ENCODE measurements around the gene PNKP.

Gene PNKP

DNA sequence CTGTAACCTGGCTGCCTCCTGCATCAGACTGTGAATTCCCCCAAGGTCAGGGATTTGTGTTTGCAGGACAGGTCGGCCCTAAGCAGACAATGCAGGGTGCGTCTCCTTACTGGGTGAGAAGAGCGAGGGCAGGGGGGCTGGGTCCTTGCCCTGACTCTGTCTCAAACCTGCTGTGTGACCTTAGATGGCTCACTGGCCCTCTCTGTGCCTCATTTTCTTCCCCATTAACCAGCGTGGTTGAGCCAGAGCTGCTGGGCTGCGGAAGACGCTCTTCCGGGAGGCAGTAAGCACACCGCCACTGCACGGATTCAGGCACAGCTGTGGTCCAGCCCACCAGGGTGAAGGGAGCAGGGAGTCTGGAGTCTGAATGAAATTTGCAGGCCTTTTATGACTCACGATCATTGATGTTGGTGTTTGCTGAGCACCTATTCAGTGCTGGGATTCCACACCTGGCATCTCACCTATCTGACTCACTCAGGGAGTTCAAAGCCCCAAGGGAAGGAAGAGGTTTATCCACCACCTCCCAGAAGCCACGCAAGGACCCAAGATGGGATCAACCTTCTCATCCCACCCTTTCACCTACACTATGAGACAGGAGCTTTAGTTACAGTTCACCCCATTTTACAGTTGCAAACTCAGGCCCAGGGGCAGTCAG, 7.3 kb upstream of the PNKP start:
- DNase-seq: no peak

DNA sequence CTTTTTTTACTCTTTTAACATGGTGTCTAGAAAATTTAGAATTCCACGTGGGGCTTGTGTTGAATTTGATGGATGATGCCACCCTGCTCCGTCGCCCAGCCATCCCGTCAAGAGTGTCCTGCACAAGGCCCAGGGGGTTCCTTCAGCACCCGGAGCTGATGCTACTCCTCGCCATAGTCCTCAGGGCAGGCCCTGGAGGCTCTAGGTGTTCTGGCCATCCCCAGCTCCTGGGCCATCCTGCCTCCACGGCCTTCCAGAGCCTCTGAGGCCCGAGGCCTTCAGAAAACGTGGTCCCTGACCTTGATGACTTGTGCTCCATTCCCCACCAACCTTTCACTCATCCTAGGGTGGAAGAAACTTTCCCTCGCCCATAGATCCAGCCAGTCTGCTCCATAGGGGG, 6.5 kb upstream of the PNKP start:
- no peak for DNase-seq

- no peak for DNase-seq
Measured at GRCh38 chr19:49873129-49873521, 5.7 kb upstream of the PNKP start.

DNA sequence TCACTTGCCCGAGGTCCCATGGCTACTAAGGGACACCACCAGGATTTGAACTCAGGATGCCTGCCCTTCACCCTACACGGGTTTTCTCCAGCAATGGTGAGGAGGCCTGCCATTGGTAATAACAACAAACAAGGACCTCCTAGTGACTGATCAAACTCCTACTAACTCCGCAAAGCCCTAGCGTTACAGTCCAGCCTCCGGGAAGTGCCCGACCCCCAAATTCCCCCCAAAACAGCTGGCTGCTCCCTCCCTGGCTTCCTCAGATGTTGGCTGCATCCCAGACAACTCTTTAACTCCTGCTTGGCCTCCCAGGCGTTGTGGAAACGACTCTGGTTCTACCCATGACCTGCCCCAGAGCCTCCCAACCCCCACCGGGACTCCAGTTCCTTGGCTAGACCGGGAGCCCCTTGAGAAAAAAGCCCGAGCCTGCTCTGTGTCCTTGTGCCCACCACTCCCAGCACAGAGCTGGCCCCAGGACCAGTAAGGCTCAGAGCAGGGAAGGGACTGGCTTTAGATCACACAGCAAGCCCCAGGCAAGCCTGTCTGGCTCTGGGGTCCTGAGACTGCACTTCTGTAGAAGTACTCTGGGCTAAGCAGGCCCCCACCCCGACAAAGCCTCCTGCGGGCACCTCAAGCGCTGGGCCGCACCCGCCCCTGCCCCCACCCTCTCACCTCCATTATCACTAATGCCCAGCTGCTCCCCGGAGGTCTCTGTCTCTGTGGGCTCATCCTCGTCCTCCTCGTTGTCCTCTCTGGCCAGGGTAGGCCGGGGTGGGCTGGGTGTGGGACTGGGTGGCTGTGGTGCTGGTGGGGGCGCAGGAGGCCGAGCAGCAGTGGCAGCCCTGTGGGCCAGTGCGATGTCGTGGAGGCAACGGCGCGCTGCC, 5.1 kb upstream of the PNKP start:
- no peak for DNase-seq

DNA sequence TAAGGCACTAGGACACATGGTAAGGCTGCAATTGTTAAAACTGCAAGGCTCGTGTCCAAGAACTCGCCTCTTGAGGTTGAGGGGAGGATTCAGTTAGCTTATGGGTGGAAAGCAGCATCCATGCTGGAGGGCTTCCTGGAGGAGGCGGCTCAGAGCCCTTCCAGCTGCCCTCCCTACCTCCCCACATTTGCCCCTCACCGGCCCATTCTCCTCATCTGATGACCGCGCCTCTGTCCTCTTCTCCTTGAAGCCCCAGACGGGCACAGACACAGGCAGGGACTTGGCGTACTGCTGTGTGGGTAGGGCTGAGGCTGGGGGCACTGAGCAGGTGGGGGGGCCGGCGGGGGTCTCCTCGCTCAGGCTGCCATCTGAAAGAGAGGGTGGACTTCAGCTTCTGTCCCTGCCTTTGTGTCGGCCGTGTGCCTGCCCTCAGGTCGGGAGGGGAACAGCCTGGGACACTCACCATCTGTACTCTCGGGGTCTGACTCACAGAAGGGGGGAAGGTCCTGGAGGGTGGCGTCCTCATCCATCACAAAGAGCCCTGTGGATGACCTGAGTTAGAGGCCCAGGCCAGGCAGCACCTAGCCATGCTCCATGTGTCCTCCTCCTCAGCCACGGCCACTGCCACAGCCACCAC, 4.1 kb upstream of the PNKP start:
- DNase-seq: no peak

GRCh38 chr19:49870309-49870901, 3.0 kb upstream of the PNKP start:
- no peak for DNase-seq

DNA sequence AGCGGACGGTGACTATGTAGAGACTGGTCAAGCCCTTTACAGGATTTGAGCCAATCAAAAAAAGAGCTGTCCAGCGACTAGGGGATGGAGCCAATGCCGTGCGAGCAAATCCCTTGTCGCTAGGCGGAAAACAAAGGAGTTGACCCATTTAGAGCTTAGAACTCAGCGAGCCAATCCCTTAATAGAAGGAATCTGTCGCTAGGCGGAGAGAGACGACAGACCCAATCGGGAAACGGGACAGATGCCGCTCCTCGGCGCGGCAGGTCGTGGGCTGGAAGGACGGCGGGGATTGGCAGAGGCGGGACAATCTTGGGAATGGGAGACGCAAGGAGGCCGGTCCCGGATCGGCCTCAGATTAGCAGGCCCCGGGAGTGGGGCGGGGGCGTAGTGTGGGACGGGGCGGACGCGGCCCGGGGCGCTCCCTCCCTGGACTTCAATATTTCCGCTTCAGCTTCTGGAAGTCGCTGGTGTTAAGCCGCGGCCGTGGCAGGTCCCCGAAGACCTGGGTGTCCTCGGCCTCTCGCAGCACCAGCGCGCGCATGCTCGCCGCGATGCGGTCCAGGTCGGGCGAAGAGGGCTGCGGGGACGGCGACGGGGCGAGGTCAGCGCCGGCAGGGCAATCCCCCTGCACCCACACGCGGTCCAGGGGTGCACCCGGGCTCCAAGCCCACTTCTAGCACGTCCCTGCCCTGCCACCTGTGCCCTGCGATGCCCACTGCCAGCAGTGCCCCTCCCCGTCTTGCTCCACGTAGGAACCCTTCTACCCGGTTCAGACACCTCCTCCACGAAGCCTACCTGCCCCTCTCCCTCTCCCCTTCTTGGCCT, 2.3 kb upstream of the PNKP start:
- peak; percentile 86 for DNase-seq

DNA sequence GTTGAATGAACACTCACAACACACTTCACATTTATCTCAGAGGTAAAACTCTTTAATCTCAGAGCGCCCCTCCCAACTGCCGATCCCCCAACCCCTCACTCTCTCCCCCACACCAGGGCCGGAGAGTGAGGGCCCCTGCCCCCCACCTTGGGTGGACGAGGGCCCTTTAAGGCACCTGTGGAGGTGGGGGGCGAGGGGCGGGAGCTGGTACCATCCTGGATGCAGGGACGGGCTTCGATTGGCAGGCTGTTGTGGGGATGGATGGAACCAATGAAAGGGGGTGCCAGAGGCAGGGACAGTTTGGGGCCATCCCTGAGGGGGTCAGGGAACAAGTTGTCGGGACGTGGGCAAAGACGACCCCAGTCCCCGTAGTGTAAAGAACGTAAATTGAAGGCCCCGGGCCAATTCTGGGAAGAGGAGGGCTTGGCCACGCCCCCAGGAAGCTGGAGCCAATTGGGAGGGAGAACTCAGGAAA, 1.7 kb upstream of the PNKP start:
- no peak for DNase-seq

DNA sequence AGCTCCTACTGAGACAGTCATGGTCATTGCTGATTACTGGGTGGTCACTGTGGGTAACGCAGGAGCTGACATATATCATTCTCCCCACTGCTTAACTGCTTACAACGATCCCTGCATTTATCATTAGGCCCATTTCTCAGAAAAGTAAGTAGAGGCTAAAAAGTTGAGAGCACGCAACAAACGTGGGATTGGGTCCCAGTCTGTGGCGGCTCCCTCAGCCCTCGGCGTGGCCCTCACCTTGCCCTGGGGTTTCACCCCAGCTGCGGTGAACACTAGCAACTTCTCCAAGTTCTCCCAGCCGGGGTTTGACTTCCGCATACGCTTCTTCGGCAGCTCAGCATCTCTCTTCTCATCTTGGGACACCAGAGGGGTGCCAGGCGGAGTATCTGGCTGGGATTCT, 2.5 kb downstream of the PNKP start:
- no peak for DNase-seq

GRCh38 chr19:49863935-49864320, 3.4 kb downstream of the PNKP start:
- DNase-seq: no peak

- DNase-seq: no peak
Measured at GRCh38 chr19:49863254-49863934, 4.0 kb downstream of the PNKP start.

DNA sequence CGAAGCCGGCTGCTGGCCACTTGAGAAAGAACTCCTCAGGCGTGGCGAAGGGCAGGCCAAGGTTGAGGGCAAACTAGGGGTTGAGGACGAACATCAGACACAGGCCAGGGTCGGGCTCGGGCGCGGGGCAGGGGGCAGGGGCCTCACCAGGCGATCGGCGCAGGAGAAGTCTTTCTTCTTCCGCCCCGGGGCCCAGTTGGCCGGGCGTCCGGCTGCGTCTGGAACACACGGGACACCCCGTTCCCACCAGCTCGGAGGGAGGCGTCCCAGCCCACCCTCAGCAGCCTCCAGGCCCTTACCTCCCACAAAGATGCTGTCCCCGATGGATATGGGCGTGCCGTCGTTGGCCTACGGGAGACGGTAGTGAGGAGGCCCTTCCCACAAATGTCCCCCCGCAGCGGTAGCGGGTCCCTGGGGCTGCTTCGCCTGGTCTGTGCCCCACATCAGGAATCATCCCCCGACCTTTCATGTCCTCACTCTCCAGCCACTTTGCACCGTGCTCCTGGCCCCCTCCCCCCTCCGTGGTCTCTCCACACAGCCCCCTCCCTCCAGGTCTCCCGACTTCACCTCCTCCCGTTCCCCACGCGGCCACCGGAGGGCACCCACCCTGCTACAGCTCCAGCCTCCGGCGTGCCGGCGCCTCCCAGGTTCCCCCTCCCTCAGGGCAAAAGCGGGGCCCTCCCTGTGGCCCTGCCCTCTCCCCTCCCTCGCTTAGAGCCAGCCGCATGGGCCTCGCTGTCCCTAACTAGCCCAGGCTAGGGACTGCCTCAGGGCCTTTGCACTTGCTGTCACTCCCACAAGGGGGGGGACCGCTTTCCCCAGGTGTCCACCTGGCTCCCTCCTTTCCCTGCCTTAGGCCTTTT, 4.8 kb downstream of the PNKP start:
- no peak for DNase-seq

DNA sequence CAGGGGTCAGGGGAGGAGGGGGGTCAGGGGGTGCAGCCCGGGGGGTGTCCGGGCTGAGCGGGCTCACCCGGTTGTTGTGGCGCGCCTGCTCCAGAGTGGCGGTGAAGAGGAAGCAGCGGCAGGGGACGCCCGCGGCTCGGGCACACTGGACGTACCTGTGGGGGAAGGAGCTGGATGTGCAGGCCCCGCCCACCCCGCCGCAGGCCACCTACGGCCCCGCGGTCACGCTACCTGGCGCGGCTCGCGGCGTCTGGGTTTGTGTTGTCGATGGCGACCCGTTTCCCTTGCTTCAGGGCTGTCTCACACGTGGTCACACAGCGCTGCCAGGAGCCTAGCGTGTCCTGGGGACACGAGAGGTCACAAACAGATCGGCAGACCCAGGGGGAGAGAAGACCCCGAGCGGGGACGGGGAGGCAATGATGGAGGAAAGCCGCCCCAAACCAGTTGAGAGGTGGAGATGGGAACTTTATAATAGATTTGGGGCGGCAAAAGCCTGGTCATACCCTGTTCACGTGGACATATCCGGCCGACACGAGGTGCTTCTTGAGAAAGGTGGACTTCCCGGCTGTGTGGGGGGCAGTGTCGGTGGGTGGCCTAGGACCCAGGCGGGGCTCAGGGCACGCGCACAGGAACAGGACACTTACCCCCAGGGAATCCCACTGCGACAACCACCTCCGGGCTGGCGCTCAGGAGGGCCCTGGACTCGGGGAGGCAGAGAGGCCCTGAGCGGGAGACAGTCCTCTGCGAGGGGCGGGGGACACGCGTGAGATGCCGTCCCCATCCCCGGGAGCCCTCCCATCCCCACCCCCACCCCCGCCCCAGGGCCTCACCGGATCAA, 5.6 kb downstream of the PNKP start:
- no peak for DNase-seq

GRCh38 chr19:49861107-49861506, 6.3 kb downstream of the PNKP start:
- DNase-seq: no peak

DNA sequence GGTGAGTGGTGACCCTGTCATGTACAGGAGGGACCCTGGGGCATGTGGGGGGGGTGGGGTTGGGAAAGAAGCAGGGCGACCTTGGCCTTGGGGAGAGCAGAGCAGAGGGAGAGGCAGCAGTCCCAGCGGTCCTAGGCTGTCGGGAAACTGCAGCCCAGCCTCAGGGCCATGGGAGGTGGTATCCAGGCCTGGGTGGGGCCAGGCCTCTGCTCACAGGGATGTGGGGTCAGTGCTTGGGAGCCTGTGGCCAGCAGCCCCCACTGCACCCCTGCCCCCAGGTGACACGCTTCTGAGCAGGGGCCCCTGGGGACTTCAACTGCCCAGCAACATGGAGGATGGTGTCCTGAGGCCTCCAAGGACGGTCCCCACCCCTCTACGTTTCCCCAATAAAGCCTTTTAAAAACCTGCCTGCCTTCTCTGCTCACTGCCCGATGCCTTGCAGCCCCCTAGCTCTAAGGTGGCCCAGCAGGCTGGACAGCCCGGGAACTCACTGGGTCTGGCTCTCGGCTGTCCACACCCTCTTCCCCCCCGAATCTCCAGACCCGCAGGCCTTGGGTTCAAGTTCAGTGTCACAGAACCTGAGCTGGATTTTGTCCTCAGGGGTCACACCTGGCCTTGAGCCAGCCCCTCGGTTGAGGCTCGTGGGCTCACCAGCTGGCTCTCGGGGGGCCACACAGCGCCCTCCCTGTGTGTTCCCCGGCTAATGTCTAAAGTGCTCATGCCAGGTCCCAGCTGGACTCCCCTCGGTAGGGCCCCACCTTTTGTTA, 6.9 kb downstream of the PNKP start:
- no peak for DNase-seq

- DNase-seq: no peak
Measured at GRCh38 chr19:49859682-49860335, 7.6 kb downstream of the PNKP start.

DNA sequence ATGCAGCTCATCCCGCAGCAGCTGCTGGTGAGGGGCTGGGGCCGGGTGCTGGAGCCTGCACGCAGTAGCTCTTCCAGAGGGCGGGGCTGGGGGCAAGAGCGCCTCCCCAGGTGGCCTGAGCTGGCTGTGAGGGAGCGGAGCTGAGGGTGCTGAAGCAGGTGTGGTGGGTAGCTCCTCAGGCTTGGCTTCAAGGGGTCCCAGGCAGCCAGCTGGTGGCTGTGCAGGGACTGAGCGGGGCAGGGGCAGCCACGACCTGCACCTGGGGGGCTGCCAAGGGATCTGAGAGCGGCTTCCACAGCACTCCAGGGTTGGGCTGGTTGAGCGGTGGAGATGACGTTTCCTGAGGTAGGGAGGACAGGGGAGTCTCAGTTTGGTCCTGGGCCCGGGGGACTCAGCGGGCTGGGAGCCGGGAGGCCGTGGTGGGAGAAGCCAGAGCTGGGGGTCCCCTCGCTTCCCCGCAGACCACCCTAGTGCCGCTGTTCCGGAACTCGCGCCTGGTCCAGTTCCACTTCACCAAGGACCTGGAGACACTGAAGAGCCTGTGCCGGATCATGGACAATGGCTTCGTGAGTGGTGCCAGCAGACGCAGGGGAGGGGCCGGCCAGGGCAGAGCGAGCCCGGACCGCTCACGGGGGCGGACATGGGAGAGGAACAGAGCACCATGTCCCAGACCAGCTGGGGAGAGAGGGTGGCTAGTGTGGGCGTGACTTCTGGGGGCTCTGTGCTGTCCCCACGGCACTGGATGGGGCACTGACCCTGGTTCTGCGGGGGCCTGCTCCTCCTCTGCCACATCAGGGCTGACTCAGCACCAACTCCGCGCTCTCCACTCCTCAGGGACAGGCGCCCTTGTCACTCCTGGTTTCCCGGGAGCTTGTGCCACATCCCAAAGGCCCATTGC, 9.0 kb downstream of the PNKP start:
- no peak for DNase-seq

- DNase-seq: no peak
Measured at GRCh38 chr19:49857838-49858087, 9.6 kb downstream of the PNKP start.
